Small intestine (tissue), 7 donors: ENCODE data around the gene TRANK1. TPM values are rescaled to one million over a fixed set of nuclear protein-coding genes. Genes with fewer than 3 reads are reported as not detected.

Source experiments
- DNase-seq, 2 donors: peaks; one replicate each; pipeline versions ENCODE4 v3.0.0 to v3.0.0-alpha.2; 2013
- FAIRE-seq: peaks from 2 replicates; lab custom pipeline; 2012; peaks lifted over from hg19 to GRCh38; lab: Jason Lieb, UNC
- H3K27ac ChIP-seq, 3 donors: one replicate each; pipeline ENCODE4 v1.5.1; 2013; ENCODE audit warnings: low read length in 2 of 3, mild to moderate bottlenecking in 2 of 3, control low read depth in 1 of 3, inconsistent platforms in 1 of 3, low read depth in 1 of 3, moderate library complexity in 1 of 3
- H3K27me3 ChIP-seq, 3 donors: one replicate each; pipeline ENCODE4 v1.6.1; 2013; ENCODE audit warnings: low read length in 3 of 3, inconsistent platforms in 1 of 3; ENCODE audit not compliant: control insufficient read depth in 3 of 3, insufficient read depth in 3 of 3
- H3K36me3 ChIP-seq, 3 donors: one replicate each; pipeline ENCODE4 v1.6.1; 2013; ENCODE audit warnings: low read length in 3 of 3, inconsistent platforms in 1 of 3, low read depth in 1 of 3, mild to moderate bottlenecking in 1 of 3, moderate library complexity in 1 of 3; ENCODE audit not compliant: control insufficient read depth in 3 of 3, insufficient read depth in 2 of 3
- H3K4me1 ChIP-seq, 3 donors: one replicate each; pipeline ENCODE4 v1.6.1; 2013; ENCODE audit warnings: low read length in 2 of 3, inconsistent platforms in 1 of 3, low read depth in 1 of 3, mild to moderate bottlenecking in 1 of 3, moderate library complexity in 1 of 3; ENCODE audit not compliant: control insufficient read depth in 3 of 3, insufficient read depth in 2 of 3
- H3K4me3 ChIP-seq, 3 donors: one replicate each; pipeline ENCODE4 v1.5.1; 2013; ENCODE audit warnings: low read length in 3 of 3, control low read depth in 1 of 3, inconsistent platforms in 1 of 3, low read depth in 1 of 3, mild to moderate bottlenecking in 1 of 3, moderate library complexity in 1 of 3
- H3K9me3 ChIP-seq, 2 donors: one replicate each; pipeline ENCODE4 v1.6.1; 2013; ENCODE audit warnings: low read depth in 1 of 2, low read length in 1 of 2; ENCODE audit not compliant: control insufficient read depth in 2 of 2, insufficient read depth in 1 of 2
- WGBS, 3 donors: extraction: QIAGEN DNeasy Blood & Tissue Kit; methylation state at CpG; one replicate each; pipeline ENCODE4 v1.1.7; 2013; 5-methylcytosine and 5-hydroxymethylcytosine counted together
- polyA plus RNA-seq, 4 donors: library from polyadenylated mRNA; stranded (reverse) in 3 of 4; unstranded in 1 of 4; fragments of 200-250 nt in 3 of 4; fragments of 120-200 nt in 1 of 4; gene quantifications; one replicate each; pipeline versions ENCODE4 v1.2.1 to v1.2.3, GENCODE V29; 2013
- donor health status: healthy with polysubstance abuse.
- donor health status: control.
- donor health status: control.
- donor health status: Bipolar disorder and iron deficiency.
- donor health status: healthy.

The TRANK1 gene
- polyA plus RNA-seq, 4 donors = 7.1 to 23.5 (median 14.0) TPM

DNA sequence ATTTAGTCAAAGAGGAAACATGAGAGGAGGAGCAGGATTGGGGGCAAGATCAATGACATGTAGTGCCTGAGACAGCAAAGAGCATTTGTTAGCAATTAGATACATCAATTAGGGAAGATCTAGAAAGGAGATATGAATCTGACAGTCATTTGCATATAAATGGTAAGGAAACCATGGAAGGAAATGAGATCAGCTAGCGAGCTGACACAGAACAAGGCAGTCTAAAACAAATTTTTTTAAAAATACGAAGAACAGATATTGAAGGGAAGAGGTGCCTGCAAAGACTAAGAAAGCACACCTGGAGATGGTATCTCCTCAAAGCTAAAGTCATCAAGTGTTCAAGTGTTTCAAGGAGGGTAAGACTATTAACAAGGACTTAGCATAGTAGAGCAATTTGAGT lies 43.5 kb upstream of the TRANK1 start:
- WGBS, 3 donors = 67 to 83% (median 72%) methylated on average over 2 of the region's 2 CpGs
- H3K4me1 ChIP-seq = peaks cover 6 to 20% (median 13%) of the 10 kb centered on the region in 3 donors
- H3K9me3 ChIP-seq = no peaks in the 10 kb centered on the region
- no peaks in the 10 kb centered on the region for H3K27me3 ChIP-seq
- DNase-seq (no peak), FAIRE-seq (no peak)
- peaks cover 5 to 14% (median 9%) of the 10 kb centered on the region in 3 donors for H3K36me3 ChIP-seq
- H3K4me3 ChIP-seq = no peak overlapping the region
- no peak overlapping the region for H3K27ac ChIP-seq

DNA sequence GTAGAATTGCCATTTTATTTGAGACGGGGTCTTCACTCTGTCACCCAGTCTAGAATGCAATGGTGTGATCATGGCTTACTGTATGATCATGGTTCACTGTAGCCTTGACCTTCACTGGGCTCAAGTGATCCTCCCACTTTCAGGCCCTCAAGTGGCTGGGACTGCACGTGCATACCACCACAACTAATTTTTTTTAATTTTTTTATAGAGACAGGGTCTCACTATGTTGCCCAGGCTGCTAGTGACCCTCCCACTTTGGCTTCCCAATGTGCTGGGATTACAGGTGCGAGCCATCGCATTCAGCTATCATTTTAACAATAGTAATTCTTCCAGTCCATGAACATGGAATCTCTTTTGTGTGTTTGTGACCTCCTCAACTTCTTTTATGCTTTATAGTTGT lies 36.2 kb upstream of the TRANK1 start:
- H3K36me3 ChIP-seq = peaks cover 5 to 24% (median 5%) of the 10 kb centered on the region in 3 donors
- H3K27ac ChIP-seq = no peak overlapping the region
- no peak for FAIRE-seq
- DNase-seq = no peak
- H3K4me1 ChIP-seq = no peaks in the 10 kb centered on the region
- no peaks in the 10 kb centered on the region for H3K27me3 ChIP-seq
- WGBS, 3 donors = 94 to 97% (median 96%) methylated on average over 4 of the region's 4 CpGs
- peaks cover 0 to 20% of the 10 kb centered on the region in 2 donors for H3K9me3 ChIP-seq
- H3K4me3 ChIP-seq = no peak overlapping the region

- Histone ChIP-seq H3K27ac (no peak overlapping the region), H3K4me3 (no peak overlapping the region), H3K36me3 (peaks cover 0 to 8% (median 0%) of the 10 kb centered on the region in 3 donors), H3K4me1 (peaks cover 0 to 4% (median 0%) of the 10 kb centered on the region in 3 donors), H3K27me3 (no peaks in the 10 kb centered on the region), H3K9me3 (peaks cover 0 to 10% of the 10 kb centered on the region in 2 donors)
- DNase-seq (no peak), FAIRE-seq (no peak)
- 90 to 95% (median 94%) methylated on average over 1 of the region's 1 CpG for WGBS, 3 donors
These were observed 28.3 kb upstream of the TRANK1 start for GRCh38 chr3:36973139-36973538.

DNA sequence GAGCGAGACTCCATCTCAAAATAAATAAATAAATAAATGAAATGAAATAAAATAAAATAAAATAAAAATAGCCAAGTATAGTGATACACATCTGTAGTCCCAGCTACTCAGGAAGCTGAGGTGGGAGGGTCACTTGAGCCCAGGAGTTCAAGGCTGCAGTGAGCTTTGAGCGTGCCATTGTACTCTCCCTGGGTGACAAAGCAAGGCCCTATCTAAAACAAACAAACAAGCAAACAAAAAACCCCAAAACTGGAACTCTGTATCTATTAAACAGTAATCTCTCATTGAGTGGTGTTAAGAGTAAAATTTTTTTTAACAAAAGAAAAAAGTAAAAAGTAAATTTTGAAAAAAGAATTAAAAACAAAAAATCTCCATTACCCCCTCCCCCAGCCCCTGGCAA lies 27.3 kb upstream of the TRANK1 start:
- DNase-seq = no peak
- no peak overlapping the region for H3K4me3 ChIP-seq
- WGBS, 3 donors = 83 to 92% (median 83%) methylated on average over 2 of the region's 2 CpGs
- no peak overlapping the region for H3K27ac ChIP-seq
- H3K4me1 ChIP-seq = peaks cover 0 to 4% (median 0%) of the 10 kb centered on the region in 3 donors
- H3K9me3 ChIP-seq = peaks cover 0 to 10% of the 10 kb centered on the region in 2 donors
- H3K27me3 ChIP-seq = no peaks in the 10 kb centered on the region
- no peak for FAIRE-seq
- H3K36me3 ChIP-seq = peaks cover 0 to 8% (median 0%) of the 10 kb centered on the region in 3 donors

DNA sequence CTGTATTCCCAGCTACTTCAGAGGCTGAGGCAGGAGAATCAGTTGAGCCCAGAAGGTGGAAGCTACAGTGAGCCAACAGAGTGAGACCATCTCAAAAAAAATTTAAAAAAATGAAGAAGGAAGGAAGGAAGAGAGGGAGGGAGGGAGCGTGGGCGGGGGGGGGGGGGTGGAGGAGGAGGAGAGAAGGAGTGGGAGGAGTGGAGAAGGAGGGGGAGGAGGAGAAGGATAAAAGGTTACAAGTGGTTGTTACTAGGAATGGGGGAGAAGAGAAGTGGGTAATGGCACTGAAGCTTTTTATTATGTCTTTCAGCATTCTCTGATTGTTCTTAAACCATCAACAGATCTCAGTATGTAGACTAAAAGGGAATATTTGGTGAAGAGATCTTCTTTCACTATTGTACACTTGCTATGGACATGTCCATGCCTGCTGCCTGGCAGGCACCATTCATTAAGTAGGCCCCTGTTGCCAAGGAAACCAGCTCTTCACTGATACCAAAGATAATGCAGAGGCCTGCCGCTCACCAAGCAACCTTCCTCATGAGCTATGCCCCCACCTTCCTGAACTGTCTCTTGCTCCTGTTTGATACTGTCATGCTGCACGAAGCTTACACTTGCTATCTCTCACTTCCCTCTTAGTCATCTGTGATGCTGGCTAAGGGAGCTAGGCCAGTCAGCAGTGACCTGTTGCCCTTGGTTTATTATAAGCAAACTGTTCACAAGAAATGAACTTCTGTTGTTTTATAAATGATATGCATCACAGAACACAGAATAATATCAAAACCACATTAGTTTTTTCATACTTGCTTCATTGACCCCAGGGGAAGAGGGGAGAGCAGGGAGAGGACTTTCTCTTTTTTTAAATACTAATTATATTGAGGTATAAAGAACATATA lies 24.9 kb upstream of the TRANK1 start:
- FAIRE-seq (no peak), DNase-seq (peak in 1 of 2 donors; percentile 77)
- H3K27me3 ChIP-seq = no peaks in the 10 kb centered on the region
- H3K9me3 ChIP-seq = peaks cover 0 to 2% of the 10 kb centered on the region in 2 donors
- peak overlapping the region in 1 of 3 donors; percentile 61 for H3K27ac ChIP-seq
- no peak overlapping the region for H3K4me3 ChIP-seq
- 50 to 73% (median 51%) methylated on average over 3 to 4 of the region's 4 CpGs for WGBS, 3 donors
- H3K36me3 ChIP-seq = peaks cover 0 to 4% (median 0%) of the 10 kb centered on the region in 3 donors
- peaks cover 0 to 4% (median 0%) of the 10 kb centered on the region in 3 donors for H3K4me1 ChIP-seq

- DNase-seq (no peak), FAIRE-seq (no peak)
- H3K9me3 ChIP-seq = peaks cover 0 to 2% of the 10 kb centered on the region in 2 donors
- H3K27me3 ChIP-seq = no peaks in the 10 kb centered on the region
- peak overlapping the region in 1 of 3 donors; percentile 28 for H3K27ac ChIP-seq
- no peak overlapping the region for H3K4me3 ChIP-seq
- H3K4me1 ChIP-seq = peaks cover 0 to 4% (median 0%) of the 10 kb centered on the region in 3 donors
- H3K36me3 ChIP-seq = no peaks in the 10 kb centered on the region
- 83 to 91% (median 88%) methylated on average over 4 of the region's 4 CpGs for WGBS, 3 donors
These were observed 24.2 kb upstream of the TRANK1 start for GRCh38 chr3:36969085-36969484.

- Histone ChIP-seq H3K36me3 (no peaks in the 10 kb centered on the region), H3K4me3 (no peak overlapping the region), H3K27ac (no peak overlapping the region), H3K4me1 (peaks cover 0 to 4% (median 0%) of the 10 kb centered on the region in 3 donors), H3K27me3 (no peaks in the 10 kb centered on the region), H3K9me3 (no peaks in the 10 kb centered on the region)
- 62 to 71% (median 70%) methylated on average over 3 of the region's 3 CpGs for WGBS, 3 donors
- no peak for FAIRE-seq
- peak in 1 of 2 donors; percentile 33 for DNase-seq
These were observed 20.6 kb upstream of the TRANK1 start for GRCh38 chr3:36965440-36965839.

GRCh38 chr3:36964817-36965216 lies 20.0 kb upstream of the TRANK1 start:
- Histone ChIP-seq H3K27ac (no peak overlapping the region), H3K27me3 (no peaks in the 10 kb centered on the region), H3K36me3 (no peaks in the 10 kb centered on the region), H3K4me1 (peaks cover 0 to 3% (median 0%) of the 10 kb centered on the region in 3 donors), H3K4me3 (no peak overlapping the region), H3K9me3 (no peaks in the 10 kb centered on the region)
- DNase-seq (no peak), FAIRE-seq (no peak)
